Body of pancreas (tissue), 4 donors: ENCODE results near the gene RNPS1. TPM values are rescaled to one million over a fixed set of nuclear protein-coding genes. Genes with fewer than 3 reads are reported as not detected.
"Not testable (repeated sequence)": the region's sequence is repeated elsewhere in the genome, so short reads cannot be mapped to it uniquely, and the experiment has no call there.

Experiments used
- ATAC-seq: fragments of 150-250 bp; one replicate; pipeline ENCODE4 v1.9.1; 2016
- DNase-seq, 4 donors: peaks; one replicate each; pipeline ENCODE4 v3.0.0-alpha.2; 2019
- H3K27ac ChIP-seq, 4 donors: fragments of 200-600 bp; sonication (generic); 1 replicate in 3 of 4; 2 replicates in 1 of 4; pipeline versions ENCODE4 v1.5.1 to v1.6.1; 2016 to 2019; ENCODE audit warnings: mild to moderate bottlenecking in 1 of 4, mixed read lengths in 1 of 4, moderate library complexity in 1 of 4
- H3K27me3 ChIP-seq, 2 donors: fragments of 200-600 bp; sonication (generic); one replicate each; pipeline ENCODE4 v1.6.0; 2016; ENCODE audit warnings: mild to moderate bottlenecking in 1 of 2
- H3K36me3 ChIP-seq, 2 donors: fragments of 200-600 bp; sonication (generic); replicated peaks in 1 of 2; 2 replicates each; pipeline ENCODE4 v1.5.1; 2016; ENCODE audit warnings: low read depth in 2 of 2; ENCODE audit not compliant: insufficient read depth in 1 of 2
- H3K4me1 ChIP-seq: fragments of 200-600 bp; sonication (generic); one replicate; pipeline ENCODE4 v1.6.0; 2016
- H3K4me3 ChIP-seq, 2 donors: fragments of 200-600 bp; sonication (generic); 1 replicate in 1 of 2; 2 replicates in 1 of 2; pipeline ENCODE4 v1.5.1; 2016 to 2019
- H3K9me3 ChIP-seq, 3 donors: fragments of 200-600 bp; sonication (generic); 1 replicate in 2 of 3; 2 replicates in 1 of 3; pipeline ENCODE4 v1.5.1; 2016
- POLR2A ChIP-seq, 3 donors: fragments of 450-650 bp; IDR thresholded peaks; one replicate each; pipeline ENCODE4 v1.6.1; 2016; ENCODE audit warnings: antibody characterized with exemption in 3 of 3, mild to moderate bottlenecking in 2 of 3
- WGBS, 2 donors: methylation state at CpG; one replicate each; pipeline ENCODE4 v1.1.5; 2017; 5-methylcytosine and 5-hydroxymethylcytosine counted together
- intact Hi-C: fragments of 100-400 bp; cut with DNase I; formaldehyde crosslinking; loops from one replicate; pipeline ENCODE4 v1.15.1; 2023
- total RNA-seq, 2 donors: library from RNA; depleted of rRNA; stranded (reverse); fragments of >200 nt; gene quantifications; one replicate each; pipeline ENCODE4 v1.1.0, GENCODE V29; 2016
- TF ChIP-seq, protein P1 (sequence below), 7 experiments: fragments of 450-650 bp in 4 of 7; fragments of 200-600 bp in 3 of 7; sonication (generic) in 3 of 7; IDR thresholded peaks; one replicate each; pipeline ENCODE4 v1.5.1; 2016 to 2019; ENCODE audit warnings: antibody characterized with exemption in 7 of 7

Gene RNPS1
- total RNA-seq, 2 donors from 2014 or later, result 48.5 to 61.6 TPM

DNA sequence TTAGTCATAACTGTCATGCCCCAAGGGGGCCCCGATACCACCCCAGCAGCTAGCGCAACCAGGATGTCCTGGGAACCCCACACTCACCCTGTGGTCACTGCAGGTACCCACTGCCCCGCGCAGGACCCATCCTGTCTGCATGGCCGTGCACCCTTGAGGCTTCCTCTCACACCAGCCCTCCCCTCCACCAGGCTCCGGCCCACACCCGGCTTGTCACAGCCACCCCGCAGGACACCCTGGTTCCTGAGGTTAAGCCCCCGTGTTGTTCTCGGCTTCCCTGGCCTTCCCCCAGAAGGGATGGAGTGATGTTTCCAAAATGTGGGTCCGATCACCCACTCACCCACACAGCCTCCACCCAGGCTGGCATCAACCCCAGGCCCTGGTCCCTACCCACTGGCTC, 24.1 kb downstream of the RNPS1 start:
- no peak for DNase-seq
- intact Hi-C loops, result no loop called here
- no peak overlapping the region for H3K4me3 ChIP-seq
- no peaks in the 10 kb centered on the region for H3K27me3 ChIP-seq
- TF ChIP-seq POLR2A (IDR thresholded peaks at IDR 0.05), result no peak
- TF ChIP-seq, protein P1, sequence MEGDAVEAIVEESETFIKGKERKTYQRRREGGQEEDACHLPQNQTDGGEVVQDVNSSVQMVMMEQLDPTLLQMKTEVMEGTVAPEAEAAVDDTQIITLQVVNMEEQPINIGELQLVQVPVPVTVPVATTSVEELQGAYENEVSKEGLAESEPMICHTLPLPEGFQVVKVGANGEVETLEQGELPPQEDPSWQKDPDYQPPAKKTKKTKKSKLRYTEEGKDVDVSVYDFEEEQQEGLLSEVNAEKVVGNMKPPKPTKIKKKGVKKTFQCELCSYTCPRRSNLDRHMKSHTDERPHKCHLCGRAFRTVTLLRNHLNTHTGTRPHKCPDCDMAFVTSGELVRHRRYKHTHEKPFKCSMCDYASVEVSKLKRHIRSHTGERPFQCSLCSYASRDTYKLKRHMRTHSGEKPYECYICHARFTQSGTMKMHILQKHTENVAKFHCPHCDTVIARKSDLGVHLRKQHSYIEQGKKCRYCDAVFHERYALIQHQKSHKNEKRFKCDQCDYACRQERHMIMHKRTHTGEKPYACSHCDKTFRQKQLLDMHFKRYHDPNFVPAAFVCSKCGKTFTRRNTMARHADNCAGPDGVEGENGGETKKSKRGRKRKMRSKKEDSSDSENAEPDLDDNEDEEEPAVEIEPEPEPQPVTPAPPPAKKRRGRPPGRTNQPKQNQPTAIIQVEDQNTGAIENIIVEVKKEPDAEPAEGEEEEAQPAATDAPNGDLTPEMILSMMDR (IDR thresholded peaks at IDR 0.05), result no peak
- no peak overlapping the region for H3K27ac ChIP-seq
- 96 to 100% methylated on average over 6 to 11 of the region's 11 CpGs for WGBS, 2 donors
- no peak for ATAC-seq
- H3K36me3 ChIP-seq, result peaks cover 10 to 13% of the 10 kb centered on the region in 2 donors
- no peaks in the 10 kb centered on the region for H3K4me1 ChIP-seq
- no peaks in the 10 kb centered on the region for H3K9me3 ChIP-seq

DNA sequence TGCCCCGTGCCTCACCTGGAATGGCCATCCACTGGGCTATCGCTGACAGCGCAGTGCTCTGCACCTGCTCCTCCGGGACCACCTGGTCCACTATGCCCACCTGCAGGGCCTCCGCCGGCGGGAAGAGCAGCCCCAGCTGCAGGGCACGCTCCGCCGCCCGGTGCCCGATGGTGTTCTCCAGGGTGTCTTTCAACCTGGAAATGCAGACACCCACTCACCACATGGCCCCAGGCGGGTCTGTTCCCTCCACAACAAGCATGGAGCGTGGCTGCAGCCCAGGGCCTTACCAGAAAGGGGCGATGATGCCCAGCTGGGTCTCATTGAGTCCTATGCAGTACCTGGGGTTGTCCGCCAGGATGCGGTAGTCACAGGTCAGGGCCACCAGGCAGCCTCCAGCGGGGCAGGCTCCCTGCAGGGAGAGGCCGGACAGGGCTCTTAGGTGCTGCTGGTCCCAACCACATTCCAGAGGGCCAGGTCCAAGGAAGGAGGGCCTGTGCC, 24.8 kb downstream of the RNPS1 start:
- TF ChIP-seq, protein P1 (IDR thresholded peaks at IDR 0.05), result no peak
- no peak for TF ChIP-seq POLR2A (IDR thresholded peaks at IDR 0.05)
- no peak overlapping the region for H3K27ac ChIP-seq
- intact Hi-C loops, result no loop called here
- H3K4me3 ChIP-seq, result no peak overlapping the region
- H3K36me3 ChIP-seq, result peaks cover 10 to 13% of the 10 kb centered on the region in 2 donors
- DNase-seq (no peak), ATAC-seq (no peak)
- H3K27me3 ChIP-seq, result no peaks in the 10 kb centered on the region
- WGBS, 2 donors, result 95 to 100% methylated on average over 6 to 19 of the region's 19 CpGs
- no peaks in the 10 kb centered on the region for H3K9me3 ChIP-seq
- no peaks in the 10 kb centered on the region for H3K4me1 ChIP-seq

DNA sequence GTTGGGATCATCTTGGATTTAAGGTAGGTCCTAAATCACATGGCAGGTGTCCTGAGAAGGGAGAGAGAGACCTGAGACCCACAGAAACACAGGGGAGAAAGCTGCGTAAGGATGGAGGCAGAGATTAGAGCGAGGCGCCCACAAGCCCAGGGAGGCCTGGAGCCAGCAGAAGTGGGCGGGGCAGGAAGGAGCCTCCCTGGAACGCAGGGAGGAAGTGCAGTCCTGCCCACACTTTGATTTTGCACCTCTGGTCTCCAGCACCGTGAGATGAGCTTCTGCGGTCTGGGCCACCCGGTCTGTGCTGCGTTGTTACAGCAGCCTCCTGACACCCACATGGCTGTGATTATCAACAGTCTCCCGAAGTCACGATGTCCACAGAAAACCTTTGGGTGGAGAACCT, 25.3 kb downstream of the RNPS1 start:
- WGBS, 2 donors, result 89% methylated on average over 5 to 11 of the region's 11 CpGs
- no peaks in the 10 kb centered on the region for H3K27me3 ChIP-seq
- peaks cover 5% of the 10 kb centered on the region for H3K4me1 ChIP-seq
- no peak for DNase-seq
- H3K4me3 ChIP-seq, result no peak overlapping the region
- intact Hi-C loops, result no loop called here
- ATAC-seq, result no peak
- H3K36me3 ChIP-seq, result peaks cover 10 to 13% of the 10 kb centered on the region in 2 donors
- H3K9me3 ChIP-seq, result no peaks in the 10 kb centered on the region
- no peak for TF ChIP-seq POLR2A (IDR thresholded peaks at IDR 0.05)
- H3K27ac ChIP-seq, result no peak overlapping the region

DNA sequence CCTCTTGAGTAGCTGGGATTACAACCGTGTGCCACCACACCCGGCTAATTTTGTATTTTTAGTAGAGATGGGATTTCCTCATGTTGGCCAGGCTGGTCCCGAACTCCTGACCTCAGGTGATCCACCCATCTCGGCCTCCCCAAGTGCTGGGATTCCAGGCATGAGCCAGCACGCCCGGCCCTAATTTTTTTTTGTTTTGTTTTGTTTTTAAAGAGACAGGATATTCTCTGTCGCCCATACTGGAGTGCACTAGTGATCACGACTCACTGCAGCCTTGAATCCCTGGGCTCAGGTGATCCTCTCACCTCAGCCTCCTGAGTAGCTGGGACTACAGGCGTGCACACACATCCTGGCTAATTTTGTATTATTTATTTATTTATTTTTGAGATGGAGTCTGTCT, 27.6 kb downstream of the RNPS1 start:
- H3K27me3 ChIP-seq, intact Hi-C loops: not testable (repeated sequence)
- WGBS, 2 donors, result 79 to 87% methylated on average over 9 of the region's 9 CpGs

DNA sequence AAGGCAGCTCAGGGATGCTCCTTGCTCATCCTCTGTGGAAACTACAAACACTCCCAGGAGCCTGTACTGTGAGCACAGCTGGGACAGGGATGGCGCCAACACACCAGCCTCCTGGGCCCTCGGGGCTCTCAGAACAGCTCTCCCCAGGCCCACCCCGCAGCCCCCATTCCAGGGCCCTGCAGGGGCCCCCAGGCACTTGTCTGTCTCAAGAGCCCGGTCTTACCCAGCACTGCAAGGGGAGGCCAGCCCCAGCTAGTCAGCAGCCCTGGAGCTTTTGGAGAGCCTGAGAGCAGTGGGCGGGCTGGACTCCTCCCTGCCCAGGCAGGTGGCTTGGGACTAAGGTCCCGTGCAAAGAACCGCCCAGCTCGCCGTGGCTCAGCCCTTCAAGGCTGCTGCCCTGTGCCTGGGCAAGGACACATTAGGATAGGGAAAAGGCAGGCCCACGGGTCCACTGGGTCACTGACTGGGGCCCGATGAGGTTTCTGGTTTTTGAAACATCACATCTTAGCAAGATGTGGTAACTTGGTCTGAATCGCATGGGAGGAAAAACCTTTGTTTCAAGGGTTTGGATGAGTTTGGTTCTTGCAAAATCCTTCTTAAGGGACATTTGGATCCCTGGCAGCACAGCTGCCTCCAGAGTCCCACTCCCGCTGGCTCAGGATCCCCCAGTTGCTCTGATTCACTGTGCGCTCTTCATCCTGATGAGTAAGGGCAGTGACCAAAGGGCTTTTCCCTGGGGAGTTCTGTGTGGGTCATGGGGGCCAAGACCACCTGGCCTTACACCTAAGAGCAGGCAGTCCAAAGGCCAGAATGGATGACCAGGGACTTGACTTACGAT, 28.9 kb downstream of the RNPS1 start:
- TF ChIP-seq, protein P1 (IDR thresholded peaks at IDR 0.05), result no peak
- TF ChIP-seq POLR2A (IDR thresholded peaks at IDR 0.05), result no peak
- Histone ChIP-seq H3K4me3 (no peak overlapping the region), H3K27ac (no peak overlapping the region), H3K9me3 (no peaks in the 10 kb centered on the region), H3K36me3 (peaks cover 12 to 15% of the 10 kb centered on the region in 2 donors), H3K27me3 (peaks cover 0 to 5% of the 10 kb centered on the region in 2 donors), H3K4me1 (peaks cover 23% of the 10 kb centered on the region)
- ATAC-seq (no peak), DNase-seq (no peak)
- intact Hi-C loops, result no loop called here
- WGBS, 2 donors, result 25 to 67% methylated on average over 6 to 15 of the region's 15 CpGs

More for the DNA sequence above, 27.6 kb downstream of the RNPS1 start:
- ATAC-seq, H3K27ac ChIP-seq, H3K9me3 ChIP-seq, DNase-seq, H3K4me3 ChIP-seq: not testable (repeated sequence)
- Histone ChIP-seq H3K36me3 (peaks cover 7 to 10% of the 10 kb centered on the region in 2 donors), H3K4me1 (peaks cover 23% of the 10 kb centered on the region)
